Measurements from ENCODE around the gene FUZ.

DNA sequence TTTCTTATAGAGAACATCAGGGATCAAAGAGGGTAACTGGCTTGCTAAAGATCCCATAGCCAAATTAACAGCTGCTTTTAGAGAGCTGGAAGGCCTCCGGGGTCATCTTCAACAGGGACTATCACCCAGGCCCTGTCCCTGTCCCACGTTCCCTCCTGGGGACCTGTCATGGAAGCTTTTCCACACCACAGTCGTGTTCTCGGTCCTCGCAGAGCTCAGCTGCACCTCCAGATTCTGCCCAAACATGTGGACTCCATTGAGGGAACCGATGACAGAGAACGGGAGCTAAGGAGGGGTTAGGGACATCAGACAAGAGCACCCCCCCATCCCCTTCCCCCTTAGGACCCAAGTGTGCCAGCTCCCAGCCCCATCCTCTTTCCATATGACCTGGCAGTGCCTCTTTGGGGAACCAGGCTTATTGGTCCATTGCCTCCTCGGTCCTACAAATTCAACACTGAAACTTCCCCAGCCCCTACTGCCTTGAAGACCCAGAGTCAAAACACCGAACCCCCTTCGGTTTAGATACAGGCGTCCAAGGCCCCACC, 568 bp downstream of the FUZ start:
- TF ChIP-seq, protein P1, sequence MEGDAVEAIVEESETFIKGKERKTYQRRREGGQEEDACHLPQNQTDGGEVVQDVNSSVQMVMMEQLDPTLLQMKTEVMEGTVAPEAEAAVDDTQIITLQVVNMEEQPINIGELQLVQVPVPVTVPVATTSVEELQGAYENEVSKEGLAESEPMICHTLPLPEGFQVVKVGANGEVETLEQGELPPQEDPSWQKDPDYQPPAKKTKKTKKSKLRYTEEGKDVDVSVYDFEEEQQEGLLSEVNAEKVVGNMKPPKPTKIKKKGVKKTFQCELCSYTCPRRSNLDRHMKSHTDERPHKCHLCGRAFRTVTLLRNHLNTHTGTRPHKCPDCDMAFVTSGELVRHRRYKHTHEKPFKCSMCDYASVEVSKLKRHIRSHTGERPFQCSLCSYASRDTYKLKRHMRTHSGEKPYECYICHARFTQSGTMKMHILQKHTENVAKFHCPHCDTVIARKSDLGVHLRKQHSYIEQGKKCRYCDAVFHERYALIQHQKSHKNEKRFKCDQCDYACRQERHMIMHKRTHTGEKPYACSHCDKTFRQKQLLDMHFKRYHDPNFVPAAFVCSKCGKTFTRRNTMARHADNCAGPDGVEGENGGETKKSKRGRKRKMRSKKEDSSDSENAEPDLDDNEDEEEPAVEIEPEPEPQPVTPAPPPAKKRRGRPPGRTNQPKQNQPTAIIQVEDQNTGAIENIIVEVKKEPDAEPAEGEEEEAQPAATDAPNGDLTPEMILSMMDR (IDR thresholded peaks at IDR 0.05; ENCODE audit: low read depth, low read length, missing input control): no peak
- TF ChIP-seq TAF1 (conservative IDR thresholded peaks at IDR 0.05) (no peak), EGR1 (IDR thresholded peaks at IDR 0.05; ENCODE audit: low read depth in 2 of 2) (no peak), SP1 (IDR thresholded peaks at IDR 0.05) (no peak), RAD21 (IDR thresholded peaks at IDR 0.05) (no peak), GABPA (IDR thresholded peaks at IDR 0.05 in 1 of 2, conservative IDR thresholded peaks at IDR 0.05 in 1 of 2) (no peak)
- TF ChIP-seq, protein P2, sequence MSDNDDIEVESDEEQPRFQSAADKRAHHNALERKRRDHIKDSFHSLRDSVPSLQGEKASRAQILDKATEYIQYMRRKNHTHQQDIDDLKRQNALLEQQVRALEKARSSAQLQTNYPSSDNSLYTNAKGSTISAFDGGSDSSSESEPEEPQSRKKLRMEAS (IDR thresholded peaks at IDR 0.05): no peak

Measured in liver (tissue), 3 donors.